Caco-2 (cell line): ENCODE results near the gene TNRC6C. TPM values are rescaled to one million over a fixed set of nuclear protein-coding genes. Genes with fewer than 3 reads are reported as not detected.

Source experiments
- BruUV-seq: library from RNA; stranded (reverse); fragments of 400-500 nt; replicated peaks from 2 replicates; lab custom pipeline; 2021; lab: Mats Ljungman, UMichigan
- CTCF ChIA-PET: fragments of 300-600 bp; sonication (Branson Sonifier 250); formaldehyde crosslinking; loops from one replicate; lab custom pipeline; 2022; ENCODE audit warnings: antibody characterized with exemption; lab: Charles Lee
- POLR2A ChIA-PET: fragments of 300-600 bp; sonication (Branson Sonifier 250); formaldehyde crosslinking; loops from one replicate; lab custom pipeline; 2022; ENCODE audit warnings: antibody characterized with exemption; lab: Charles Lee
- DNase-seq, 2 experiments: peaks; one replicate each; pipeline versions ENCODE4 v3.0.0 to v3.0.0-alpha.2; 2020 to 2022
- H3K27me3 ChIP-seq: replicated peaks from 2 replicates; pipeline ENCODE4 v1.6.0; 2011; ENCODE audit warnings: low read length; ENCODE audit not compliant: control insufficient read depth, insufficient read depth
- H3K36me3 ChIP-seq: 2 replicates; pipeline ENCODE4 v1.5.1; 2011; ENCODE audit warnings: low read length; ENCODE audit not compliant: control insufficient read depth, insufficient read depth
- H3K4me1 ChIP-seq: fragments of 250-450 bp; sonication (Bioruptor Pico); 2 replicates; pipeline ENCODE4 v1.5.1; 2020; ENCODE audit warnings: mild to moderate bottlenecking
- H3K4me3 ChIP-seq: 2 replicates; pipeline ENCODE4 v1.5.1; 2011; ENCODE audit warnings: low read depth, mild to moderate bottlenecking, control low read depth, low read length
- H3K9me3 ChIP-seq: fragments of 250-450 bp; sonication (Bioruptor Pico); 2 replicates; pipeline ENCODE4 v1.5.1; 2020; ENCODE audit warnings: mild to moderate bottlenecking, moderate library complexity
- H3K27ac Mint-ChIP-seq: one replicate; pipeline ENCODE4 v1.8.0; 2022; ENCODE audit warnings: mixed read lengths; ENCODE audit not compliant: unreplicated experiment
- H3K27me3 Mint-ChIP-seq: one replicate; pipeline ENCODE4 v1.8.0; 2022; ENCODE audit warnings: mixed read lengths; ENCODE audit not compliant: insufficient read depth, unreplicated experiment
- H3K36me3 Mint-ChIP-seq: one replicate; pipeline ENCODE4 v1.8.0; 2022; ENCODE audit warnings: mild to moderate bottlenecking, mixed read lengths; ENCODE audit not compliant: insufficient read depth, unreplicated experiment
- H3K4me1 Mint-ChIP-seq: one replicate; pipeline ENCODE4 v1.8.0; 2022; ENCODE audit warnings: low read depth, mixed read lengths; ENCODE audit not compliant: unreplicated experiment
- H3K4me3 Mint-ChIP-seq: one replicate; pipeline ENCODE4 v1.8.0; 2022; ENCODE audit warnings: mild to moderate bottlenecking, moderate library complexity, mixed read lengths; ENCODE audit not compliant: unreplicated experiment
- H3K9me3 Mint-ChIP-seq: one replicate; pipeline ENCODE4 v1.8.0; 2022; ENCODE audit warnings: mixed read lengths; ENCODE audit not compliant: unreplicated experiment
- CTCF ChIP-seq, 2 experiments: fragments of 200-600 bp in 1 of 2; IDR thresholded peaks; 1 replicate in 1 of 2; 2 replicates in 1 of 2; pipeline versions ENCODE4 v1.5.1 to v1.8.0; 2011 to 2022; ENCODE audit warnings: antibody characterized with exemption in 1 of 2, control low read depth in 1 of 2, inconsistent platforms in 1 of 2, low read depth in 1 of 2, low read length in 1 of 2, mild to moderate bottlenecking in 1 of 2, moderate library complexity in 1 of 2; ENCODE audit not compliant: insufficient read depth in 1 of 2, severe bottlenecking in 1 of 2, unreplicated experiment in 1 of 2
- intact Hi-C: fragments of 100-400 bp; cut with micrococcal nuclease; formaldehyde crosslinking; loops from one replicate; pipeline ENCODE4 v1.10.0; 2022; ENCODE audit not compliant: unreplicated experiment
- total RNA-seq: library from RNA; stranded (reverse); gene quantifications from 2 replicates; pipeline ENCODE4 v1.2.3, GENCODE V29; 2022

The TNRC6C gene
- total RNA-seq, 1 experiment from 2014 or later, result 17.9 TPM

- Mint-ChIP-seq H3K27me3 (peaks cover 16% of the 10 kb centered on the region), H3K27ac (no peak overlapping the region), H3K9me3 (peaks cover 21% of the 10 kb centered on the region), H3K4me3 (peak overlapping the region; percentile 13), H3K36me3 (no peaks in the 10 kb centered on the region), H3K4me1 (peaks cover 14% of the 10 kb centered on the region)
- Histone ChIP-seq H3K9me3 (no peaks in the 10 kb centered on the region), H3K36me3 (no peaks in the 10 kb centered on the region), H3K4me1 (no peaks in the 10 kb centered on the region), H3K4me3 (no peak overlapping the region), H3K27me3 (no peaks in the 10 kb centered on the region)
- ChIA-PET POLR2A (interaction anchor here (1.5 kb wide), 1 partner anchor 10 kb away, joined by 9 read pairs; the partner anchor contains the start of gene TNRC6C), CTCF (interaction anchor here (1.1 kb wide), 1 partner anchor 10 kb away, joined by 4 read pairs; the partner anchor contains the start of gene TNRC6C)
- no TSS peak for BruUV-seq
- no peak for TF ChIP-seq CTCF (IDR thresholded peaks at IDR 0.05; ENCODE audit: insufficient read depth in 1 of 2, low read depth in 1 of 2, low read length in 1 of 2, severe bottlenecking in 1 of 2, unreplicated experiment in 1 of 2)
- peak; percentile 54 to 57 for DNase-seq
- intact Hi-C loops, result no loop called here
Measured at GRCh38 chr17:77948690-77949114, 9.8 kb upstream of the TNRC6C start.

- Mint-ChIP-seq H3K4me3 (no peak overlapping the region), H3K4me1 (peaks cover 14% of the 10 kb centered on the region), H3K27ac (no peak overlapping the region), H3K27me3 (peaks cover 26% of the 10 kb centered on the region), H3K9me3 (peaks cover 30% of the 10 kb centered on the region), H3K36me3 (no peaks in the 10 kb centered on the region)
- TF ChIP-seq CTCF (IDR thresholded peaks at IDR 0.05; ENCODE audit: insufficient read depth in 1 of 2, low read depth in 1 of 2, low read length in 1 of 2, severe bottlenecking in 1 of 2, unreplicated experiment in 1 of 2), result no peak
- no peak for DNase-seq
- ChIA-PET POLR2A (no interaction called here), CTCF (no interaction called here)
- Histone ChIP-seq H3K27me3 (no peaks in the 10 kb centered on the region), H3K9me3 (no peaks in the 10 kb centered on the region), H3K4me3 (no peak overlapping the region), H3K4me1 (no peaks in the 10 kb centered on the region), H3K36me3 (no peaks in the 10 kb centered on the region)
- no TSS peak for BruUV-seq
- intact Hi-C loops, result no loop called here
Measured at GRCh38 chr17:77951123-77951522, 7.4 kb upstream of the TNRC6C start.

GRCh38 chr17:77952368-77952767 is 6.1 kb upstream of the TNRC6C start:
- peaks cover 14% of the 10 kb centered on the region for H3K4me1 Mint-ChIP-seq
- intact Hi-C loops, result no loop called here
- ChIA-PET POLR2A (no interaction called here), CTCF (no interaction called here)
- no peak for TF ChIP-seq CTCF (IDR thresholded peaks at IDR 0.05; ENCODE audit: insufficient read depth in 1 of 2, low read depth in 1 of 2, low read length in 1 of 2, severe bottlenecking in 1 of 2, unreplicated experiment in 1 of 2)
- Histone ChIP-seq H3K4me1 (no peaks in the 10 kb centered on the region; the same call in 1 of the 2 replicates), H3K27me3 (no peaks in the 10 kb centered on the region), H3K36me3 (no peaks in the 10 kb centered on the region), H3K9me3 (no peaks in the 10 kb centered on the region), H3K4me3 (no peak overlapping the region)
- BruUV-seq, result no TSS peak
- no peak overlapping the region for H3K27ac Mint-ChIP-seq
- H3K36me3 Mint-ChIP-seq, result peaks cover 3% of the 10 kb centered on the region
- no peak for DNase-seq
- no peak overlapping the region for H3K4me3 Mint-ChIP-seq
- H3K27me3 Mint-ChIP-seq, result peaks cover 34% of the 10 kb centered on the region
- H3K9me3 Mint-ChIP-seq, result peaks cover 22% of the 10 kb centered on the region
